Sigmoid colon (tissue), 4 donors: ENCODE measurements around the gene CALML4.
A peak's percentile ranks its signal among the peaks of the same experiment; 100 is the strongest.

Experiments used
- POLR2AphosphoS5 ChIP-seq, 4 donors: sonication (generic); formaldehyde crosslinking; IDR thresholded peaks; one replicate each; pipeline ENCODE4 v1.6.1; 2017; ENCODE audit warnings: antibody characterized with exemption in 4 of 4
- TF ChIP-seq, protein P1 (sequence below), 4 experiments: fragments of 450-650 bp in 3 of 4; fragments of 200-600 bp in 1 of 4; IDR thresholded peaks; one replicate each; pipeline ENCODE4 v1.5.1; 2016 to 2019; ENCODE audit warnings: antibody characterized with exemption in 4 of 4, mild to moderate bottlenecking in 3 of 4, moderate library complexity in 2 of 4

DNA sequence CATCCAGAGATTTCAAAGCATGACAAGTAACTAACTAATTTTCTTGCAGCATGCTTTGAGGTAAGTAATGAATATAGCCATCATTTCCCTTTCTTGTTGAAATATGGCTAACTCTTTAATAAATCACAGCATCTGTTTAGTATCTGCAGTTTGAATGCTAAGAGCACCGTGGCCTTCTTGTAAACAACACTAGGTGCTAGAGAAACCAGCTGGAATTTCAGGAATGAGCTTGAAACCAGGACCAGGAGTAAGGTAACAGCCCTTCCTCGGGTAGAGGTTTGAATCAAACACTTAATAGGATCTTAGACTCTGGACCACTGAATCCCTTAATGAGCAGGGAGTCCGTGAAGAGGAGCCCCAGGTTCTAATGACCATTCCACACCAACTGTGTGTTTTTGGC, 13.6 kb downstream of the CALML4 start:
- TF ChIP-seq, protein P1, sequence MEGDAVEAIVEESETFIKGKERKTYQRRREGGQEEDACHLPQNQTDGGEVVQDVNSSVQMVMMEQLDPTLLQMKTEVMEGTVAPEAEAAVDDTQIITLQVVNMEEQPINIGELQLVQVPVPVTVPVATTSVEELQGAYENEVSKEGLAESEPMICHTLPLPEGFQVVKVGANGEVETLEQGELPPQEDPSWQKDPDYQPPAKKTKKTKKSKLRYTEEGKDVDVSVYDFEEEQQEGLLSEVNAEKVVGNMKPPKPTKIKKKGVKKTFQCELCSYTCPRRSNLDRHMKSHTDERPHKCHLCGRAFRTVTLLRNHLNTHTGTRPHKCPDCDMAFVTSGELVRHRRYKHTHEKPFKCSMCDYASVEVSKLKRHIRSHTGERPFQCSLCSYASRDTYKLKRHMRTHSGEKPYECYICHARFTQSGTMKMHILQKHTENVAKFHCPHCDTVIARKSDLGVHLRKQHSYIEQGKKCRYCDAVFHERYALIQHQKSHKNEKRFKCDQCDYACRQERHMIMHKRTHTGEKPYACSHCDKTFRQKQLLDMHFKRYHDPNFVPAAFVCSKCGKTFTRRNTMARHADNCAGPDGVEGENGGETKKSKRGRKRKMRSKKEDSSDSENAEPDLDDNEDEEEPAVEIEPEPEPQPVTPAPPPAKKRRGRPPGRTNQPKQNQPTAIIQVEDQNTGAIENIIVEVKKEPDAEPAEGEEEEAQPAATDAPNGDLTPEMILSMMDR (IDR thresholded peaks at IDR 0.05): no peak
- TF ChIP-seq POLR2AphosphoS5 (IDR thresholded peaks at IDR 0.05): peak in 3 of 4 donors; percentile 13 to 49 (median 46)
